Heart left ventricle (tissue), 16 donors: ENCODE data around the gene WWC1. TPM values are rescaled to one million over a fixed set of nuclear protein-coding genes. Genes with fewer than 3 reads are reported as not detected.
"Not testable (repeated sequence)": the region's sequence is repeated elsewhere in the genome, so short reads cannot be mapped to it uniquely, and the experiment has no call there.

Experiments
- ATAC-seq, 4 donors: fragments of 200-7000 bp; cut with Tn5 transposase; one replicate each; pipeline ENCODE4 v1.9.1; 2020 to 2022; ENCODE audit warnings: moderate library complexity in 4 of 4, mild to moderate bottlenecking in 3 of 4, moderate number of reproducible peaks in 1 of 4
- DNase-seq, 5 donors: peaks; one replicate each; pipeline ENCODE4 v3.0.0-alpha.2; 2020
- H3K27ac ChIP-seq, 12 donors: fragments of 200-600 bp; sonication (generic) in 4 of 12; one replicate each; pipeline versions ENCODE4 v1.5.0 to v1.8.0; 2016 to 2022; ENCODE audit warnings: mild to moderate bottlenecking in 2 of 12
- H3K27me3 ChIP-seq, 9 donors: fragments of 200-600 bp; sonication (generic) in 2 of 9; one replicate each; pipeline versions ENCODE4 v1.5.1 to v1.8.0; 2016 to 2022; ENCODE audit warnings: mild to moderate bottlenecking in 3 of 9
- H3K36me3 ChIP-seq, 9 donors: fragments of 200-600 bp; sonication (generic) in 2 of 9; one replicate each; pipeline versions ENCODE4 v1.5.0 to v1.8.0; 2018 to 2022; ENCODE audit warnings: mild to moderate bottlenecking in 2 of 9
- H3K4me1 ChIP-seq, 12 donors: fragments of 200-600 bp; sonication (generic) in 4 of 12; one replicate each; pipeline versions ENCODE4 v1.5.0 to v1.8.0; 2016 to 2022; ENCODE audit warnings: mild to moderate bottlenecking in 3 of 12
- H3K4me3 ChIP-seq, 12 donors: fragments of 200-600 bp; sonication (generic) in 4 of 12; one replicate each; pipeline versions ENCODE4 v1.5.0 to v1.8.0; 2017 to 2022; ENCODE audit warnings: mild to moderate bottlenecking in 9 of 12, moderate library complexity in 4 of 12
- H3K9me3 ChIP-seq, 12 donors: fragments of 200-600 bp; sonication (generic) in 4 of 12; one replicate each; pipeline versions ENCODE4 v1.5.0 to v1.8.0; 2016 to 2022; ENCODE audit warnings: mild to moderate bottlenecking in 1 of 12
- POLR2A ChIP-seq, 2 donors: fragments of 450-650 bp; IDR thresholded peaks; one replicate each; pipeline ENCODE4 v1.6.1; 2017; ENCODE audit warnings: antibody characterized with exemption in 2 of 2, mild to moderate bottlenecking in 2 of 2, moderate library complexity in 2 of 2
- WGBS, 4 donors: extraction: QIAGEN DNeasy Blood & Tissue Kit in 2 of 4; methylation state at CpG; one replicate each; pipeline versions ENCODE4 v1.1.5 to v1.1.7; 2013 to 2018; 5-methylcytosine and 5-hydroxymethylcytosine counted together
- intact Hi-C, 10 donors: fragments of 100-400 bp; cut with DNase I; formaldehyde crosslinking; loops; one replicate each; pipeline versions ENCODE4 v1.11.1 to v1.14.2; 2022
- polyA plus RNA-seq, 2 donors: library from polyadenylated mRNA; stranded (reverse); fragments of 200-250 nt; gene quantifications; one replicate each; pipeline ENCODE4 v1.2.3, GENCODE V29; 2013
- total RNA-seq, 9 donors: library from RNA; depleted of rRNA in 2 of 9; stranded (reverse); fragments of >200 nt in 2 of 9; fragmentation: NEBNext Ultra II Directional in 3 of 9; extraction: Animal tissue kit (Norgen Biotek cat#: 25700) in 3 of 9; gene quantifications; one replicate each; pipeline versions ENCODE4 v1.1.0 to v1.2.4, GENCODE V29; 2016 to 2023
- TF ChIP-seq, protein P1 (sequence below), 12 donors: fragments of 200-600 bp; sonication (generic) in 4 of 12; IDR thresholded peaks; one replicate each; pipeline versions ENCODE4 v1.5.0 to v1.8.0; 2018 to 2022; ENCODE audit warnings: antibody characterized with exemption in 12 of 12, mild to moderate bottlenecking in 5 of 12
- donor health status: ischemic (EF 13 %, LVEDD 7.1; RV severe dilation, severe dysfunction).
- donor health status: healthy with polysubstance abuse.
- donor health status: DM: no; HTN: yes; CAD: no.
- donor health status: DM: no; HTN: no; CAD: no.
- donor health status: ischemic (EF 25% LVEDD 6.9; RV normal size, moderate dysfunction).
- donor health status: ischemic (EF 25% LVEDD 5.7; RV mildly dilated, moderate dysfunction).
- donor health status: healthy.
- donor health status: DM: yes; HTN: yes; CAD: no.
- donor health status: ischemic (EF 35%, LVEDD 5.7; RV mildly dilated, moderate dysfunction).
- donor health status: nonischemic (EF 11% LVEDD 7.7; RV severe dilation, severe dysfunction).
- donor health status: DM: yes; HTN: yes; CAD: no.
- donor health status: PGD.
- donor health status: ischemic (EF 29% LVEDD 5.4; RV normal size, mild dysfunction).
- donor health status: nonischemic (EF 23%, LVEDD 6.1; RV moderate dilation, normal function).

The WWC1 gene
- total and polyA plus RNA-seq, 11 donors = 0.23 to 21.5 (median 1.7) TPM

- WGBS, 4 donors = 65 to 72% (median 70%) methylated on average over 2 of the region's 2 CpGs
Measured at GRCh38 chr5:168337361-168337760, 45.9 kb downstream of the WWC1 start.

GRCh38 chr5:168339109-168339771, 47.8 kb downstream of the WWC1 start:
- Histone ChIP-seq H3K4me1 (no peaks in the 10 kb centered on the region), H3K27me3 (peaks cover 0 to 11% (median 0%) of the 10 kb centered on the region in 9 donors), H3K9me3 (no peaks in the 10 kb centered on the region), H3K4me3 (no peak overlapping the region), H3K36me3 (no peaks in the 10 kb centered on the region), H3K27ac (no peak overlapping the region)
- TF ChIP-seq POLR2A (IDR thresholded peaks at IDR 0.05) = no peak
- TF ChIP-seq, protein P1, sequence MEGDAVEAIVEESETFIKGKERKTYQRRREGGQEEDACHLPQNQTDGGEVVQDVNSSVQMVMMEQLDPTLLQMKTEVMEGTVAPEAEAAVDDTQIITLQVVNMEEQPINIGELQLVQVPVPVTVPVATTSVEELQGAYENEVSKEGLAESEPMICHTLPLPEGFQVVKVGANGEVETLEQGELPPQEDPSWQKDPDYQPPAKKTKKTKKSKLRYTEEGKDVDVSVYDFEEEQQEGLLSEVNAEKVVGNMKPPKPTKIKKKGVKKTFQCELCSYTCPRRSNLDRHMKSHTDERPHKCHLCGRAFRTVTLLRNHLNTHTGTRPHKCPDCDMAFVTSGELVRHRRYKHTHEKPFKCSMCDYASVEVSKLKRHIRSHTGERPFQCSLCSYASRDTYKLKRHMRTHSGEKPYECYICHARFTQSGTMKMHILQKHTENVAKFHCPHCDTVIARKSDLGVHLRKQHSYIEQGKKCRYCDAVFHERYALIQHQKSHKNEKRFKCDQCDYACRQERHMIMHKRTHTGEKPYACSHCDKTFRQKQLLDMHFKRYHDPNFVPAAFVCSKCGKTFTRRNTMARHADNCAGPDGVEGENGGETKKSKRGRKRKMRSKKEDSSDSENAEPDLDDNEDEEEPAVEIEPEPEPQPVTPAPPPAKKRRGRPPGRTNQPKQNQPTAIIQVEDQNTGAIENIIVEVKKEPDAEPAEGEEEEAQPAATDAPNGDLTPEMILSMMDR (IDR thresholded peaks at IDR 0.05) = no peak
- DNase-seq = no peak
- ATAC-seq = no peak
- WGBS, 4 donors = 47 to 54% (median 50%) methylated on average over 5 of the region's 5 CpGs
- intact Hi-C loops = no loop called here

More at GRCh38 chr5:168337361-168337760, 45.9 kb downstream of the WWC1 start:
- H3K27me3 ChIP-seq = peaks cover 0 to 11% (median 0%) of the 10 kb centered on the region in 9 donors
- H3K36me3 ChIP-seq = no peaks in the 10 kb centered on the region
- no peak overlapping the region for H3K4me3 ChIP-seq
- no peak for DNase-seq
- H3K4me1 ChIP-seq = no peaks in the 10 kb centered on the region
- H3K9me3 ChIP-seq = no peaks in the 10 kb centered on the region
- H3K27ac ChIP-seq = no peak overlapping the region
- no peak for TF ChIP-seq POLR2A (IDR thresholded peaks at IDR 0.05)
- ATAC-seq = no peak
- intact Hi-C loops = no loop called here

GRCh38 chr5:168339772-168340140, 48.3 kb downstream of the WWC1 start:
- H3K4me3 ChIP-seq, H3K9me3 ChIP-seq, intact Hi-C loops, H3K36me3 ChIP-seq, DNase-seq, H3K27ac ChIP-seq, H3K4me1 ChIP-seq, ATAC-seq: not testable (repeated sequence)
- H3K27me3 ChIP-seq = peaks cover 0 to 11% (median 0%) of the 10 kb centered on the region in 9 donors
- WGBS, 4 donors = 87 to 94% (median 90%) methylated on average over 3 of the region's 3 CpGs

DNA sequence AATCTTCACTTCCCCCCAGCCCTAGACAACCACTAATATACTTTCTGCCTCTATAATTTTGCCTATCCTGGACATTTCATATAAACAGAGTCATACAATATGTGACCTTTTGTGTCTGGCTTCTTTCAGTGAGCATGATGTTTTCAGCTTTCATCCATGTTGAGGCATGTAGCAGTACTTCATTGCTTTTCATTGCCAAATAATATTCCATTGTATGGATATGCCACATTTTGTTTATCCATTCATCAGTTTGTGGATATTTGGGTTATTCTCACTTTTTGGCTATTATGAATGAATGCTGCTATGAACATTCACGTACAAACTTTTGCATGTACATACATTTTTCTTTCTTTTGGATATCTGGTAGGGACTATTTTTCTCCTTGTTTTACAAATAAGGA, 49.0 kb downstream of the WWC1 start:
- no peak for DNase-seq
- 92 to 93% (median 93%) methylated on average over 1 of the region's 1 CpG for WGBS, 4 donors
- Histone ChIP-seq H3K4me1 (no peaks in the 10 kb centered on the region), H3K27me3 (peaks cover 0 to 11% (median 0%) of the 10 kb centered on the region in 9 donors), H3K27ac (no peak overlapping the region), H3K4me3 (no peak overlapping the region), H3K9me3 (no peaks in the 10 kb centered on the region), H3K36me3 (no peaks in the 10 kb centered on the region)
- intact Hi-C loops = no loop called here
- ATAC-seq = no peak
- no peak for TF ChIP-seq POLR2A (IDR thresholded peaks at IDR 0.05)
- TF ChIP-seq, protein P1 (IDR thresholded peaks at IDR 0.05) = no peak

DNA sequence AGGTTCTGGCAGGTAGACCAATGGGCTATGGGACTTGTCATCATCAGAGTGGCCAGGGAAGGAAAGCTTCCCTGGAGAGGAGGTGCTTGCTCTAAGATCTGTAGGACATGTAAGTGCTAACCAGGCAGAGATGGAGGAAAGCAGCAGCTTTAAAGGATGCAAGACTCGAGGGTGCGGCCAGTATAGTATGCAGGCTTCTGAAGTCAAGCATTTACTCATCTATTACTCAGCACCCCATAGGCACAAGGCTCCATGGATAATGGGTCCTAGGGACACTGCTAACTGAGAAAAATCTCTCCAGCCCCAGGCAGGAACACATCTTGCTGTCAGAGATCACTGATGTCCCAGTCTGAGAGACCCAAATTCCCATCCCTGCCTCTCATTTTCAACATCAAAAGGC, 49.7 kb downstream of the WWC1 start:
- no peak overlapping the region for H3K27ac ChIP-seq
- no peak for ATAC-seq
- H3K36me3 ChIP-seq = no peaks in the 10 kb centered on the region
- H3K9me3 ChIP-seq = no peaks in the 10 kb centered on the region
- no peak for TF ChIP-seq POLR2A (IDR thresholded peaks at IDR 0.05)
- TF ChIP-seq, protein P1 (IDR thresholded peaks at IDR 0.05) = no peak
- intact Hi-C loops = no loop called here
- 79 to 100% (median 90%) methylated on average over 2 of the region's 2 CpGs for WGBS, 4 donors
- H3K4me1 ChIP-seq = no peaks in the 10 kb centered on the region
- no peak overlapping the region for H3K4me3 ChIP-seq
- DNase-seq = no peak
- H3K27me3 ChIP-seq = peaks cover 0 to 11% (median 0%) of the 10 kb centered on the region in 9 donors
